ENCODE data around the gene MERTK.
"Not testable (repeated sequence)": the region's sequence is repeated elsewhere in the genome, so short reads cannot be mapped to it uniquely, and the experiment has no call there.

MERTK gene

GRCh38 chr2:111946294-111947114 is 48.1 kb downstream of the MERTK start:
- peak; percentile 7 for DNase-seq

- peak; percentile 46 for DNase-seq
Observed at GRCh38 chr2:111947219-111947618, 48.8 kb downstream of the MERTK start.

- DNase-seq, result no peak
Observed at GRCh38 chr2:111948832-111949231, 50.4 kb downstream of the MERTK start.

GRCh38 chr2:111950236-111950635 is 51.8 kb downstream of the MERTK start:
- DNase-seq, result no peak

GRCh38 chr2:111951486-111951885 is 53.1 kb downstream of the MERTK start:
- no peak for DNase-seq

- no peak for DNase-seq
Observed at GRCh38 chr2:111952871-111953452, 54.6 kb downstream of the MERTK start.

- DNase-seq, result no peak
Observed at GRCh38 chr2:111954602-111955332, 56.4 kb downstream of the MERTK start.

- no peak for DNase-seq
Observed at GRCh38 chr2:111957872-111958354, 59.5 kb downstream of the MERTK start.

GRCh38 chr2:111958901-111959300 is 60.5 kb downstream of the MERTK start:
- no peak for DNase-seq

- no peak for DNase-seq
Observed at GRCh38 chr2:111961663-111962062, 63.3 kb downstream of the MERTK start.

GRCh38 chr2:111963086-111963485 is 64.7 kb downstream of the MERTK start:
- DNase-seq, result not testable (repeated sequence)

GRCh38 chr2:111963508-111963907 is 65.1 kb downstream of the MERTK start:
- DNase-seq, result not testable (repeated sequence)

GRCh38 chr2:111965062-111965461 is 66.7 kb downstream of the MERTK start:
- DNase-seq, result no peak

GRCh38 chr2:111966241-111966640 is 67.8 kb downstream of the MERTK start:
- no peak for DNase-seq

GRCh38 chr2:111967018-111967417 is 68.6 kb downstream of the MERTK start:
- no peak for DNase-seq

- no peak for DNase-seq
Observed at GRCh38 chr2:111970453-111970852, 72.0 kb downstream of the MERTK start.

- DNase-seq, result no peak
Observed at GRCh38 chr2:111972955-111973565, 74.7 kb downstream of the MERTK start.

GRCh38 chr2:111973701-111974100 is 75.3 kb downstream of the MERTK start:
- DNase-seq, result no peak

GRCh38 chr2:111975053-111975552 is 76.7 kb downstream of the MERTK start:
- DNase-seq, result no peak

GRCh38 chr2:111975819-111976218 is 77.4 kb downstream of the MERTK start:
- no peak for DNase-seq

GRCh38 chr2:111977240-111977639 is 78.8 kb downstream of the MERTK start:
- no peak for DNase-seq

GRCh38 chr2:111978452-111979170 is 80.2 kb downstream of the MERTK start:
- no peak for DNase-seq

Data from MV-4-11 (cell line).